SK-N-SH (cell line): Measurements from ENCODE around the gene NUP54. TPM values are rescaled to one million over a fixed set of nuclear protein-coding genes. Genes with fewer than 3 reads are reported as not detected.

Source experiments
- CTCF ChIA-PET: fragments of 300-600, 350-600 bp; formaldehyde crosslinking; extraction: SDS; loops from one replicate; lab custom pipeline; 2021; lab: Yijun Ruan, JAX
- POLR2A ChIA-PET: fragments of 350-600 bp; sonication (Branson Sonifier 250); formaldehyde crosslinking; extraction: SDS; loops from one replicate; lab custom pipeline; 2020; ENCODE audit warnings: antibody characterized with exemption, inconsistent platforms; lab: Yijun Ruan, JAX
- DNase-seq: peaks from one replicate; pipeline ENCODE4 v3.0.0; 2012
- H2AFZ ChIP-seq: fragments of 200-600 bp; sonication (generic); 2 replicates; pipeline ENCODE4 v1.8.1; 2016; ENCODE audit warnings: antibody characterized with exemption, mild to moderate bottlenecking, low read depth
- H3F3A ChIP-seq: fragments of 200-600 bp; sonication (generic); replicated peaks from 2 replicates; pipeline ENCODE3; 2016; ENCODE audit warnings: antibody characterized with exemption, mild to moderate bottlenecking; ENCODE audit not compliant: insufficient read depth
- H3K27ac ChIP-seq, 2 experiments: fragments of 200-500 bp in 1 of 2; fragments of 200-600 bp in 1 of 2; sonication (Bioruptor generic) in 1 of 2; sonication (generic), shearing (Covaris generic) in 1 of 2; 2 replicates each; pipeline versions ENCODE4 v1.5.1 to v1.6.1; 2014 to 2016; ENCODE audit warnings: low read depth in 2 of 2, inconsistent platforms in 1 of 2, low read length in 1 of 2, mild to moderate bottlenecking in 1 of 2, mixed read lengths in 1 of 2
- H3K27me3 ChIP-seq: fragments of 200-600 bp; sonication (generic), shearing (Covaris generic); 2 replicates; pipeline ENCODE4 v1.6.1; 2016; ENCODE audit warnings: mixed run types; ENCODE audit not compliant: insufficient read depth
- H3K36me3 ChIP-seq, 2 experiments: fragments of 200-500 bp in 1 of 2; fragments of 200-600 bp in 1 of 2; sonication (Bioruptor generic) in 1 of 2; sonication (generic) in 1 of 2; replicated peaks in 1 of 2; 2 replicates each; pipeline versions ENCODE3 to v1.5.1; 2014 to 2016; ENCODE audit warnings: low read length in 1 of 2, mild to moderate bottlenecking in 1 of 2; ENCODE audit not compliant: insufficient read depth in 2 of 2, control insufficient read depth in 1 of 2
- H3K4me1 ChIP-seq, 2 experiments: fragments of 200-500 bp in 1 of 2; fragments of 200-600 bp in 1 of 2; sonication (Bioruptor generic) in 1 of 2; sonication (generic), shearing (Covaris generic) in 1 of 2; 2 replicates each; pipeline versions ENCODE4 v1.5.1 to v1.6.1; 2014 to 2016; ENCODE audit warnings: low read depth in 1 of 2, low read length in 1 of 2, mixed run types in 1 of 2; ENCODE audit not compliant: insufficient read depth in 2 of 2, control insufficient read depth in 1 of 2
- H3K4me2 ChIP-seq: fragments of 200-600 bp; sonication (generic), shearing (Covaris generic); 2 replicates; pipeline ENCODE4 v1.6.1; 2017; ENCODE audit warnings: mixed run types
- H3K4me3 ChIP-seq, 2 experiments: fragments of 200-500 bp in 1 of 2; fragments of 200-600 bp in 1 of 2; sonication (Bioruptor generic) in 1 of 2; sonication (generic), shearing (Covaris generic) in 1 of 2; 2 replicates each; pipeline versions ENCODE4 v1.5.1 to v1.8.1; 2014 to 2016; ENCODE audit warnings: low read depth in 2 of 2, inconsistent platforms in 1 of 2, low read length in 1 of 2, mild to moderate bottlenecking in 1 of 2, mixed read lengths in 1 of 2, moderate library complexity in 1 of 2
- H3K79me2 ChIP-seq: fragments of 200-600 bp; sonication (generic); 2 replicates; pipeline ENCODE4 v1.8.1; 2017; ENCODE audit warnings: mild to moderate bottlenecking; ENCODE audit not compliant: insufficient read depth
- H3K9ac ChIP-seq: fragments of 200-600 bp; sonication (generic); 2 replicates; pipeline ENCODE4 v1.6.1; 2017; ENCODE audit warnings: mixed run types
- H3K9me2 ChIP-seq: fragments of 200-600 bp; sonication (generic); 2 replicates; pipeline ENCODE4 v1.6.1; 2017; ENCODE audit warnings: mixed run types
- H3K9me3 ChIP-seq: fragments of 200-600 bp; sonication (generic); 2 replicates; pipeline ENCODE4 v1.6.1; 2017; ENCODE audit warnings: mixed run types, mild to moderate bottlenecking, moderate library complexity
- H4K20me1 ChIP-seq: fragments of 200-600 bp; sonication (generic); 2 replicates; pipeline ENCODE4 v1.6.1; 2017; ENCODE audit warnings: mild to moderate bottlenecking, mixed run types; ENCODE audit not compliant: insufficient read depth
- CHD2 ChIP-seq: fragments of 150-350 bp; IDR thresholded peaks from 2 replicates; pipeline ENCODE4 v1.6.1; 2018; ENCODE audit warnings: low read length; ENCODE audit not compliant: partially characterized antibody
- FOSL2 ChIP-seq: IDR thresholded peaks from 2 replicates; pipeline ENCODE4 v1.4.0; 2012; ENCODE audit warnings: low read depth, mild to moderate bottlenecking, moderate library complexity, borderline replicate concordance
- MEF2A ChIP-seq: IDR thresholded peaks from 2 replicates; pipeline ENCODE4 v1.4.0; 2012; ENCODE audit warnings: low read depth, borderline replicate concordance
- PBX3 ChIP-seq: IDR thresholded peaks from 2 replicates; pipeline ENCODE4; 2012
- POLR2AphosphoS5 ChIP-seq: IDR thresholded peaks from 2 replicates; pipeline ENCODE4 v1.6.1; 2012; ENCODE audit warnings: low read depth, low read length
- RCOR1 ChIP-seq: fragments of 150-350 bp; IDR thresholded peaks from 2 replicates; pipeline ENCODE4 v1.6.1; 2017; ENCODE audit warnings: antibody characterized with exemption, low read length
- REST ChIP-seq: IDR thresholded peaks from 2 replicates; pipeline ENCODE4 v1.6.1; 2012; ENCODE audit warnings: mild to moderate bottlenecking, low read depth, low read length, moderate library complexity
- RFX5 ChIP-seq: IDR thresholded peaks from 2 replicates; pipeline ENCODE4 v1.6.1; 2012; ENCODE audit warnings: mild to moderate bottlenecking, improper control_type of control experiment, low read length
- RXRA ChIP-seq: IDR thresholded peaks from 2 replicates; pipeline ENCODE4 v1.4.0; 2012; ENCODE audit warnings: low read depth, mild to moderate bottlenecking, borderline replicate concordance
- SIN3A ChIP-seq: IDR thresholded peaks from 2 replicates; pipeline ENCODE4 v1.6.1; 2012; ENCODE audit warnings: low read depth, mild to moderate bottlenecking, low read length, moderate library complexity, borderline replicate concordance
- SMC3 ChIP-seq: IDR thresholded peaks from 2 replicates; pipeline ENCODE4 v1.6.1; 2012; ENCODE audit warnings: low read depth, low read length, improper control_type of control experiment
- USF2 ChIP-seq: fragments of 150-350 bp; IDR thresholded peaks from 2 replicates; pipeline ENCODE4 v1.6.1; 2017; ENCODE audit warnings: antibody characterized with exemption, low read length, low read depth, borderline replicate concordance
- YY1 ChIP-seq: IDR thresholded peaks from 2 replicates; pipeline ENCODE4 v1.4.0; 2012; ENCODE audit warnings: low read depth, mild to moderate bottlenecking
- ZBTB33 ChIP-seq: IDR thresholded peaks from 2 replicates; pipeline ENCODE4 v1.4.0; 2012; ENCODE audit warnings: low read depth, borderline replicate concordance
- WGBS: methylation state at CpG from one replicate; pipeline ENCODE4 v1.1.6; 2017; ENCODE audit warnings: low lambda C conversion rate; 5-methylcytosine and 5-hydroxymethylcytosine counted together
- polyA plus RNA-seq, 3 experiments: library from polyadenylated mRNA; depleted of rRNA; stranded (reverse); fragments of >200 nt; gene quantifications; 2 replicates each; pipeline ENCODE4 v1.2.3, GENCODE V29; 2012

NUP54 gene
- polyA plus RNA-seq, 1 of the 3 experiments (the other 2 are of a cell fraction): 19.4 TPM

- no peaks in the 10 kb centered on the region for H3K27me3 ChIP-seq
- POLR2A ChIA-PET: no interaction called here
Observed at GRCh38 chr4:76178296-76178695, 30.1 kb upstream of the NUP54 start.

More at GRCh38 chr4:76178296-76178695, 30.1 kb upstream of the NUP54 start:
- Histone ChIP-seq H3K4me1 (peaks cover 0 to 2% of the 10 kb centered on the region in 2 experiments; a peak in 1 of 4 replicates), H3K4me3 (no peak overlapping the region), H3K4me2 (no peak overlapping the region), H3K27ac (no peak overlapping the region), H4K20me1 (peaks cover 2% of the 10 kb centered on the region; the same call in 1 of the 2 replicates), H3K36me3 (peaks cover 38 to 51% of the 10 kb centered on the region in 2 experiments), H3K79me2 (peaks cover 24% of the 10 kb centered on the region), H3K9me2 (no peaks in the 10 kb centered on the region), H3K9ac (no peak overlapping the region), H3K9me3 (no peaks in the 10 kb centered on the region), H2AFZ (no peak overlapping the region), H3F3A (peaks cover 7% of the 10 kb centered on the region)
- 63% methylated on average over 2 of the region's 2 CpGs for WGBS
- CTCF ChIA-PET: interaction anchor here (0.9 to 7.8 kb wide), 8 partner anchors 9 to 253 kb away, joined by 3 to 160 read pairs (median 40); partner anchors contain the start of genes FAM47E, SCARB2 and STBD1
- no peak for DNase-seq
- TF ChIP-seq FOSL2 (no peak), RCOR1 (no peak), YY1 (no peak), RFX5 (no peak), POLR2AphosphoS5 (no peak), MEF2A (no peak), ZBTB33 (no peak), SMC3 (no peak), SIN3A (no peak), USF2 (no peak), REST (no peak), CHD2 (no peak), PBX3 (no peak), RXRA (no peak)
